Measurements from ENCODE around the gene TESK2.

TESK2 gene

DNA sequence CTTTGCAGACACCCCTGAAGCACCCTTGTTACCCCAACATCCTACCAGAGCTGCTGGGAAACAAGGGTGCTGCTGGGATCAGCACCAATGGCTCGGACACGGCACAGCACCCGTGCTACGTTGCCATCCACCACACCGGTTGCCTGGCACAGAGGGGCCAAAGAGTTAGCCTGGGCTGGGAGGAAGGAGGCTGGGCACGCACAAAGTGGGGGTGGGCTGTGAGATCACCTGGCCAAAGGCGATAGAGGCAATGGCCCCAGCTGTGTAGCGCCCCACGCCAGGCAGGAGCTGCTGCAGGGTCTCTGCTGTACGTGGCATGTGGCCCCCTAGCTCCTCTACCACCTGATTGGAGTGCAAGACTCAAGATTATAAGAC lies 158.6 kb downstream of the TESK2 start:
- no peak for DNase-seq

DNA sequence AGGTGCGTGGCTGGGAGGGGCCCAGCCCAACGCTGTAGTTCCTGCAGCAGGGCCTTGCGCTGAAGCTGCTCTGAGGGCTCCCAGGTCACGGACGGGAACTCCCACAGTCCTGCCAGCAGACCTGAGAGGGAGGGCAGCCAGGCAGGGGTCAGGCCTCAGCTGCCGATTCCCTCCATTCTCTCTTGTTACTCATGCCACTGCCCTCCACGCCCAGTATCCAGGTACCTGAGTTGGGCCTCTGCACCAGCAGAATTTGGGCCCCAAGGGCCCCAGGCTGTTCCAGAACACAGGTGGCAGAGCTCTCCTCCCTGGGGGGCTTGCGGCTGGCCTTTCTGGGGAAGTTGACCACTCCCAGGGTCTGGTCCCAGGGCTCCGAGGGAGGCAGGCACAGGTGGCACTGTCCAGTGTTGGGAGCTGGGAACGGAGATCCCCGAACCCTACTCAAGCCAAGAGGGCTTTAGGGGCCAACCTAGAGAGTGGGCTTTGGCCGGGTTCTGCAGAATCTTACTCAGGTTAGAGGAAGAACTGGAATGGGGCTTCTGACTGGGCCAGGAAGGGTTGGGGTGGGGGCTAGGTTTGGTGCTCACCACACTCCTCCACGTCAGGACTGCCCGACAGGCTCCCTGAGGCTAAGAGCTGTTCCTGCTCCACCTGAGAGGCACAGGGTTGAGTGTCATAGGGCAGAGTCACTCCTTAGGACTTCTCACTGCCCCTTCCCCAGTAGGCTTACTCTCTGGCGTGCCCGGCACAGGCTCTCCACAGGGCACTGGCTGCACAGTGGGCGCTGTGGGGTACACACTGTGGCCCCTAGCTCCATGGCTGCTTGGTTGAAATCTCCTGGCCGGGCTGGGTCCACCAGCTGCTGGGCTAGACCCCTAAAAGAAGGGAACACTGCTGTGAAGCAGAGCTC lies 159.3 kb downstream of the TESK2 start:
- DNase-seq: no peak

DNA sequence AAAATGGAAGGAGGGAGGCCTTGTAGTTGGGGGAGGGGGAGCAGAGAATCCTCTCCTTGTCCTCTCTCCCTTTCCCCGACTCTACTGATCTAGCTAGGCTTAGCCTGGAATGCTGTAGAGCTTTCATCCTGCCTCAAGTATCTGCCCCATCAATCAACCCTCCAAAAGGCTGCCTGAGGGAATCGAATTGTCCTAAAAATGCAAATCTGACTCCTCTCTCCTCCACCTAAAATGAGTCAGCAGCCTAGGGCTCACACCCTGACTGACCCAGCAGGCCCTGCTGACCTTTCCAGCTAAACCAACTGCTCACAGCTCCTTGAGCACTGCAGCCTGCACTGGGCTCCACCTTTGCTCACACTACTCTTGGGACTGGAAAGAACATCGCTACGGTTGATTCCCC lies 161.5 kb downstream of the TESK2 start:
- no peak for DNase-seq

DNA sequence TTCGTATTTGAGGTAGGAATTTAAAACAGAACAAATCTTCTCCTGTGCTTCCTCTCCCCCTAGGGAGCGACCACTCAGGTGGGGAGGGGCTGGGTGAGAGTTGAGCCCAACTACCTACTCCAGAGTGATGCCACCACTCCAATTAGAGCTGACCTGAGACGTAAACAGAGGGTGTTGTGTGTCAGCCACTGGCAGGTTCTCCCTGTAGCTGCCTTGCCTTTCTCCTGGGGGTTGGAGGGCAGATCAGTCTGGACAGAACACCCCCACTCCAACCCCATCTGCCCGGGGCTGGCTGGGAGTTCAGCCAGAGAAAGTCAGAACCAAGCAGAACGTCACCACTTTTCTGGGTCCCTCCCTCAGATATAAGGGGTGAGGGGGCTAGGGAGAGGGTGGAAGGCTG lies 162.3 kb downstream of the TESK2 start:
- DNase-seq: no peak

DNA sequence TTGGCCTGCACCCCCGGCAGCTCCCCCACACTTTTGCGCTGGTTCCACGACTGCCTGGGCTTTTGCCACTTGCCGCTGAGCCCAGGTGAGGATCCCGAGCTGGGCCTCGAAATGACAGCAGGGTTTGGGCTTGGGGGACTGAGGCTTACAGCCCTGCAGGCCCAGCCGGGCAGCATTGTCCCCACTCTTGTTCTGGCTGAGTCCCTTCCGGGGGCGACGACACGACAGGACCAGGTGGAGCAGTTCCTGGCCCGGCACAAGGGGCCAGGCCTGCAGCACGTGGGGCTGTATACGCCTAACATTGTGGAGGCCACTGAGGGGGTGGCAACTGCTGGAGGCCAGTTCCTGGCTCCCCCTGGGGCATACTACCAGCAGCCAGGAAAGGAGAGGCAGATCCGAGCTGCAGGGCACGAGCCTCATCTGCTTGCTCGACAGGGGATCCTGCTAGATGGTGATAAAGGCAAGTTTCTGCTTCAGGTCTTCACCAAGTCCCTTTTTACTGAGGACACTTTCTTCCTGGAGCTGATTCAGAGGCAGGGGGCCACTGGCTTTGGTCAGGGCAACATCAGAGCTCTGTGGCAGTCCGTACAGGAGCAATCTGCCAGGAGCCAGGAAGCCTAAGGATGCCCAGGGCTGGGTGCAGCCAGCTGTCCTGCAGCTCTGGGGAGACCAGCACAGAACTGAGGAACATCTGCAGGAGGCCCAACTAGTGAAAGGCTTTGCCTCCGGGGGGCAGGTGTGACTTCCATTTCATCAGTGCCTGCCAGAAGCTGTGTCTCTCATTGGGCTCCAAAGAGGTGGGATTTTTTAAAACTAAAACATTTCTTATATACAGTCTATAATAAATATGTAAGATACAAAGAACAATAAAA lies 163.1 kb downstream of the TESK2 start:
- no peak for DNase-seq

DNA sequence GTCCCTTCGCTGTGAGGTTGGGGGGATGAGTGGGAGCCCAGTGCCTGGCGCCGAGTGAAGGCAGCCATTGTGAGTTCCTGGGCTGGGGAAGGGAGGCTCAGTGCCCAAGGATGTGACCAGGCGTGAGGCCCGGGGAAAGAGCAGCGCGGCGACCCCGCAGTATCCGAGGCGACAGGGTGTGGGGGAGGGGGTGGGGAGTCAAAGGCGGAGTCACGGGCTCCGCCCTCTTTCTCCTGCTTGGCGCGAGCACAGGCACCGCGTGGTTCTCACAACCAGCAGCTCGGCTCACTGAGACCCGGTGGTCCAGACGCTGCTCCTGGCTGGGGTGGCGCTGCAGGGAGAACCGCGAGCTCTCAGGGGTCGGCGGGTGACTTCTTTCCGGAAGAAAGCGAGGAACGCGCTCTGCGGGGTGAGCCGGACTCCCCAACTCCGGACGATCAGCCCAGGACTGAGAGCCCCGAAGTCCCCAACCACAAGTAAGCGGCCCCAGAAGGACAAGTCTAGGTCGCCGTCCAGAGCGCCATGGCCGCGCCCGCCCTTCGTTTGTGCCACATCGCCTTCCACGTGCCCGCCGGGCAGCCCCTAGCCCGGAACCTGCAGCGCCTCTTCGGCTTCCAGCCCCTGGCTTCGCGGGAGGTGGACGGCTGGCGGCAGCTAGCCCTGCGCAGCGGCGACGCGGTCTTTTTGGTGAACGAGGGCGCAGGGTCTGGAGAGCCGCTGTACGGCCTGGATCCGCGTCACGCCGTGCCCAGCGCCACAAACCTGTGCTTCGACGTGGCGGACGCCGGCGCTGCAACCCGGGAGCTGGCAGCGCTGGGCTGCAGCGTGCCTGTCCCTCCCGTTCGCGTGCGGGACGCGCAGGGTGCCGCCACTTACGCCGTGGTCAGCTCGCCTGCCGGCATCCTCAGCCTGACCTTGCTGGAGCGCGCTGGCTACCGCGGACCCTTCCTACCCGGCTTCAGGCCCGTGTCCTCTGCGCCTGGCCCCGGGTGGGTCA lies 164.0 kb downstream of the TESK2 start, which contains the start of gene HPDL:
TSS of gene HPDL (plus strand) at position 269 of the 997 bp plus-strand sequence. CDS start at position 523, 254 bp downstream.
- DNase-seq: peak; percentile 65

DNA sequence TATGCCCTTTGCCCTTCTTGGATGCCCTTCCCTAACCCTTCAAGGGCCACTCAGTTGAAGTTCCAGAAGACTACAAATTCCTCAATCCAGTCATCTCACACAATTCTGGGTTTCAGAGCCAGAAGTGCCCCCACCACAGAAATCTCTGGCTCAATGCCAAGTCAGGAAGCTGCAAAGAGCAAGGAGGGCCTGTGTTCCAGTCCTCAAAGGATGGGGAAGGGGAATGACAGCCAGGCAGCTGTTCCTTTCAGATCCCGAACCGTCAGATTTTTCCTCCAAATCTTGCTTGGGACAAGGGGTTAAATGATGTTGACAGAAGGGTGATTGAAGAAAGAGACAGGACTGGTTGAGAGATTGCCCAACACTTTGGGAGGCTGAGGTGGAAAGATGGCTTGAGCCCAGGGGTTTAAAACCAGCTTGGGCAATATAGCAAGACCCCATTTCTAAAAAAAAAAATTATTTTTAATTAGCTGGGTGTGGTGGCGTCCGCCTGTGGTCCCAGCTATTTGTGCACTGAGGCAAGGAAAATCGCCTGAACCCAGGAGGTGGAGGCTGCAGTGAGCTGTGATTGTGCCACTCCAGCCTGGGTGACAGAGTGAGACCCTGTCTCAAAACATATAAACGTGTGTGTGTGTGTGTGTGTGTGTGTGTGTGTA lies 165.0 kb downstream of the TESK2 start:
- DNase-seq: no peak

DNA sequence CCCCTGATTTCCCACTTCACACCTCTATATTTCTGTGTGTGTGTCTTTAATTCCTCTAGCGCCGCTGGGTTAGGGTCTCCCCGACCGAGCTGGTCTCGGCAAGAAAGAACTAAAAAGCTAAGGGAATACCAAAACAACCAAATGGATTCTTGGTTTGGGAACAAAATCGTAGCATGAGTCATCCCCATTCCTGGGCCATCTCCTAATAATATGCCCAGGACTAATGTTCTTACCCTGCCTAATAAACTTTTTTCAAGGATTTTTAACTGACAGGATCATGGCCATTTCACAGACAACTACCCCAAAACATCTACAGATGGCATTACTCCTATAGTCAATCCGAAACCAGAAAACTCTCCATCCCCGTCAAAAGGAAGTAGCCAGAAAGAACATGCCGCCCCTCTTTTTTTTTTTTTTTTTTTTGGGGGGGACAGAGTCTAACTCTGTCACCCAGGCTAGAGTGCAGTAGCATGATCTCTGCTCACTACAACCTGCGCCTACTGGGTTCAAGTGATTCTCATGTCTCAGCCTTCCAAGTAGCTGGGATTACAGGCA lies 168.4 kb downstream of the TESK2 start:
- no peak for DNase-seq

DNA sequence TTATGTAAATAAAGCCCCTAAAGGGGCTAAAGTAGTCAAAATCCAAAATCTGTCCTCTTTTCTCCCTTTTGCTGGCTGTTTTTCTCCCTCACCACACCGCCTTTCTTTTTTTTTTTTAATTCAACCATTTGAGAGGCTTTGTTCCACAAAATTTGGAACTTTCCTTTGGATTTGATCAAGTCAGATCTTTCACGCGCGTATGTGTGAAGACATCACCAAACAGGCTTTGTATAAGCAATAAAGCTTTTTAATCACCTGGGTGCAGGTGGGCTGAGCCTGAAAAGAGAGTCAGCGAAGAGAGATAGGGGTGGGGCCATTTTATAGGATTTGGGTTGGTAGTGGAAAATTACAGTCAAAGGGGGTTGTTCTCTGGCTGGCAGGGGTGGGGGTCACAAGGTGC lies 169.5 kb downstream of the TESK2 start:
- DNase-seq: no peak

DNA sequence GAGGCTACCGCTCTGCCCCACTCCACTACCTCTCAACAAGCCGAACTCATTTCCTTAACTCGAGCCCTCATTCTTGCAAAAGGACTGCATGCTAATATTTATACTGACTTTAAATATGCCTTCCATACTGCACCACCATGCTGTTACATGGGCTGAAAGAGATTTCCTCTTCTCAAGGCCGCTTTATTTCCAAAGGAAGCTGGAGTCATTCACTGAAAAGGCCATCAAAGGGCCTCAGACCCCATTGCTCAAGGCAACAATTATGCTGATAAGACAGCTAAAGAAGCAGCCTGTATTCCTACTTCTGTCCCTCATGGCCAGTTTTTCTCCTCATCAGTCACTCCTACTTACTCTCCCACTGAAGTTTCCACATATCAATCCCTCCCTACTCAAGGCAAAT lies 171.2 kb downstream of the TESK2 start:
- DNase-seq: no peak

DNA sequence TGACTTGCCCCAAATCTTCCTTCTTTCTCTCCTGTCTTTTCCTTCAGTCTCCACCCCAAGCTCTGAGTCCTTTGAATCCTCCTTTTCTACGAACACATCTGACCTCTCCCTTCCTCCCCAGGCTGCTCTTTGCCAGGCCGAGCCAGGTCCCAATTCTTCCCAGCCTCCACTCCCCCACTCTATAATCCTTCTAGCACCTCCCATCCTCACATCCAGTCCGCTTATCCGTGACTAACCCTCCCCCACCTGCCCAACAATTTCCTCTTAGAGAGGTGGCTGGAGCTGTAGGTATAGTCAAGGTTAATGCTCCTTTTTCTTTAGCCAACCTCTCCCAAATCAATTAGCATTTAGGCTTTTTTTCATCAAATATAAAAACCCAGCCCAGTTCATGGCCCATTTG lies 173.8 kb downstream of the TESK2 start:
- no peak for DNase-seq

DNA sequence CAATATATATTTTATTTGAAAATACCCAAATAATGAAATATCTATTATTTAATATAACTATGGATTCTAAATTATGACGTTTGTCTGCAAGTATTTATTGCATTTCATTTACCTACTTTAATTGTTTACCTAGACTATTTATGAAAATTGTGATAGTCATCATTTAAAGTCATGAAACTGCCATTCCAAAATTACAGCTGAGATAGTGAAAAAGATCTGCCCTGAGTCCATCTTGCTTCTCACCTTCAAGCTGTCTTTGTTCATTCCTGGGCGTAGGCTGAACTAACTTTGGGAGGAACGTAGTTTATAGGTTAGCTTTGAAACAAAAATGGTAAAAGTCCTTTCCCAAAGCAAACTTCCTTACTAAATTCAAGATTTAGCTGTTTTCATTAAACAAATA lies 176.7 kb downstream of the TESK2 start:
- no peak for DNase-seq

DNA sequence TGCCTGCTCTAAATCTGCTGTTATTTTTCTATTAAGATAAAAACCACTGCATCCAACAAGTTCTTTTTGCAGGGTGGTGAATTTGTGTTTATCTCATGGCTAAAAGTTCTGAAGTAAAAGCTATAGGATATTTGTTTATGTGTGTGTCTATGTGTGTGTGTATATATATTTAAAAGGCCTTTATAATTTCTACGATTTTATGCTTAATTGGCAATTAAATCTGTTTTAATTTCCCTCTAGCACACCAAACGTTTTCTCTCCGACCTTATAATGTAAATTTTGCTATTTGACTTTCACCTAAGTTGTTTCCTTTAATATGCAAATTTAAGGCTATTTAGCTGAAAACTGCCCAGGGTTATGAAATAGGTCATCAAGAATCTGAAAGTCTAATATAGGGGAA lies 184.1 kb downstream of the TESK2 start:
- no peak for DNase-seq

DNA sequence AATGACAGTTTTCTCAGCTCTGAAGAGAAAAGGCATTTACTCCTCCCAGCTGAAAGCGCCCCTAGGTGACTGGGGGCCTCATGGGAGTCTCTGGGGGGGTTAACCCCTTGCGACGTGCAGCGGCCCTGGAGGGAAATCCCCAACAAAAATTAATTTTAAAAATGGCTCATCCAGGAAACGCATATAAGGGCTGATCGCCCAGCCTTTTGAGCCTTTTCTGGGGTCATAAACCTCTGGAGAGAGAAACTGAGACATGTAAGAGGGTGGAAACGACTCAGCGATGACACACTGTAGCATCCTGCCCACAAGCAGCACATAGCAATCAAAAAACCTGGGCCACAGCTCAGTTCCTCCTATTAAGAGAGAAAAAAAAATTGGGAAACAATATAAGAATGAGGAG lies 184.6 kb downstream of the TESK2 start:
- DNase-seq: no peak

DNA sequence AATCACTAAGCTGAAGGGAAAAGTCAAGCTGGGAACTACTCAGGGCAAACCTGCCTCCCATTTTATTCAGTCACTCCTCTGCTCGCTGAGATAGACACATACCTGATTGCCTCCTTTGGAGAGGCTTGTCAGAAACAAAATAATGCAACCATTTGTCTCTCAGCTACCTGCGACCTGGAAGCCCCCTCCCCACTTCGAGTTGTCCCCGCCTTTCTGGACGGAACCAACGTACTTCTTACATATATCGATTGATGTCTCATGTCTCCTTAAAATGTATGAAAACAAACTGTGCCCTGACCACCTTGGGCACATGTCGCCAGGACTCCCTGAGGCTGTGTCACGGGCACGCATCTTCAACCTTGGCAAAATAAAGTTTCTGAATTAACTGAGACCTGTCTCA lies 185.7 kb downstream of the TESK2 start:
- no peak for DNase-seq

DNA sequence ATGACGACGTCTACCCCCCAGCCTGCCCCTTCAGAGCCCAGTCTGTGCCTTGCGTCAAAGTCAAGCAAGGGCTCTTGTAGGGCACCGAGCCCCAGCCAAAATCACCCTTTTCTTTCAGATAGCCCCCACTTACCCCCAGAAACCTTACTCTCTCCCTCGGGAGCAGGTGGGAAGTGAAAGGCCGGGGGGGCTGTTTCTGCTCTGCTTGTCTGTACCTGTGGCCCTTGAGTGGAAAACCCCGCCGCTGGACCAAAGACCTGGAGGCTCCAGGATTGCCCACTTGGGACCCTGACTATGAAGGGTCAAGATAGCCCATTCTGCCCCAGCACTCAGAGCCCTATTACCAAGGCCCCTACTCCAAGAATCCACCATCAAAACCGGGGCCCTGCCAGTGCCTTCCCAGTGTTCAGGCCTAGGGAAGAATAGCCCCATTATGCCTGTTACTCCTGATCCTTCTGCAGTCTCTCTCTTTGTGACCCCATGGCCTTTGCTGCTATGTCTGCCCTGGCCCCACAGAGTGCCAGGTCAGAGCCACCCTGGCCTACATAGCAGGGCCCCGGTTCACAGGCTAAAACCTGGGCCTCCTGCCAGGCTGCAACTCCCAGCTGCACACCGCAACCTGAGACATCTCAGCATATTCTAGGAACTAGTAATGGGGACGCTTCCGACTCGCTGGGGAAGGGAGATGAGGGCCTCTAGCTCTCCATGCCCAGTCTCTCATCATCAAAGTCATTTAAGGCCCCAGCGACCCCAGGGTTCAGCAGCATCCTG lies 186.5 kb downstream of the TESK2 start:
- DNase-seq: no peak

DNA sequence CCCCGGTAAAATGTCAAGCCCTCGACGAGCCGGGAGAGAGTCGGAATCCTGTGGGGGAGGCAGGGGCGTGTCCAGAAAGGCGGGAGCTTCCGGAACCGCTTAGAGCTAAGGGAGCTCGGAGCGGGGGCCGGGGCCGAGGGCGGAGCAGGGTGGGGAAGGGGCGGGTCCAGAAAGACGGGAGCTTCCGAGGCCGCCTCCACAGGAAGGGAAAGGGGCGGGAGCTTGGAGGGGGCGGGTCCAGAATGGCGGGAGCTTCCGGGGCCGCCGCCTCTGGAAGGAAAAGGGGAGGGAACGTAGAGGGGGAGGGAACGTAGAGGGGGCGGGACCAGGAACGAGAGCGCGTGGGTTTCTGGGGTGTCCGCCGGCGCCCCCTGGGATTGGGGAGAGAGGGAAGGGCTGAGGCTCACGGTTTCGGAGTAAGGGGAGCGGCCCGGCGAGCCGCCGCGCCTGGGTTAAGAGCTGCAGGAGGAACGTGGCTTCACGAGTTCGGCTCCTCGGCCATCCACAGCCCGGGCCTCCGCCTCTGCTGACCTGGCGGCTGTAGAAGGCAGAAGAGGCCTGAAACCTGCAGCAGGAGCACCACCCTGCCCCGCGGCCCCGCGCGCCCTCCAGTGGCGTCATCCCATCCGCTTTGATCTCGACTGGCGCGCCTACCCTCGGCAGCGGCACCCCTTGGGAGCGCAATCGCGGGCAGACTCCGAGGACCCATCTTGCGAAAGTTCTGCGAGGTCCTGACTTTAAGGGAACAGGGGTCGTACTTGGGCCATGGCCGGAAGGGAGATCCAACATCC lies 187.2 kb downstream of the TESK2 start:
- DNase-seq: peak; percentile 83

DNA sequence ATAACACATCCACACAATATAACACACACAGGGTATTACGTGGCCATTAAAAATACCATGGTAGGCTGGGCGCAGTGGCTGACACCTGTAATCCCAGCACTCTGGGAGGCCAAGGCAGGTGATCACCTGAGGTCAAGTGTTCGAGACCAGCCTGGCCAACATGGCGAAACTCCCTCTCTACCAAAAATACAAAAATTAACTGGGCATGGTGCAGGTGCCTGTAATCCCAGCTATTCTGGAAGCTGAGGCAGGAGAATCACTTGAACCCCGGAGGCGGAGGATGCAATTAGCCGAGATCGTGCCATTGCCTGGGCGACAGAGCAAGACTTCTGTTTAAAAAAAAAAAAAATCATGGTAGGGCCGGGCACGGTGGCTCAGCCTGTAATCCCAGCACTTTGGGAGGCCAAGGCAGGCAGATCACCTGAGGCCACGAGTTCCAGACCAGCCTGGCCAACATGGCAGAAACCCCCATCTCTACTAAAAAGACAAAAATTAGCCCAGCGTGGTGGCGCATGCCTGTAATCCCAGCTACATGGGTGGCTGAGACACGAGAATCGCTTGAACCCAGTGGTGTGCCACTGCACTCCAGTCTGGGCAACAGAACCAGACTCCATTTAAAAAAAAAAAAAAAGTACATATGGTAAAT lies 188.3 kb downstream of the TESK2 start:
- DNase-seq: no peak

DNA sequence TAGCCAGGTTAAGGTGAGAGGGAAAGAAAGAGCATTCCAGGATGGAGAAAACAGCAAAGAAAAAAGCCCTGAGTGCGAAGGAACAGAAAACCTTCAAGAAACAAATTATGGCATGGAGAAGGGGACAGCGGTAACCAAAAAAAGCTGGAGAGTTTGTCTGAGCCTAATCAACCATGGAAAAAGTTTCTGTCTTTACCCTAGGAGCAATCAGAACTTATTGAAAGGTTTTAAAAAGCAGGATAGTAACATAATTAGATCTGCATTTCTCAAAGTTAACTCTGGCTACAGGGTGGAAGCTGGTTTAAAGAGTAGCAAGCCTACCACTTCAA lies 190.3 kb downstream of the TESK2 start:
- DNase-seq: no peak

All from COR-L47 (cell line).